GM12878 (cell line): ENCODE measurements around the gene IL17RB. TPM values are rescaled to one million over a fixed set of nuclear protein-coding genes. Genes with fewer than 3 reads are reported as not detected.

Experiments
- ATAC-seq: fragments of 200-7000 bp; cut with Tn5 transposase; 3 replicates; pipeline ENCODE4 v1.9.1; 2020; ENCODE audit warnings: mild to moderate bottlenecking, moderate library complexity
- BruUV-seq: library from RNA; stranded (reverse); fragments of 400-500 nt; replicated peaks from 2 replicates; lab custom pipeline; 2021; lab: Mats Ljungman, UMichigan
- CTCF ChIA-PET: fragments of 300-600 bp; sonication (Branson Sonifier 250); formaldehyde crosslinking; extraction: SDS; loops from one replicate; lab custom pipeline; 2021; ENCODE audit warnings: inconsistent platforms; lab: Yijun Ruan, JAX
- POLR2A ChIA-PET: fragments of 350-600 bp; formaldehyde crosslinking; extraction: SDS; loops from one replicate; lab custom pipeline; 2021; ENCODE audit warnings: inconsistent platforms; lab: Charles Lee
- RAD21 ChIA-PET: fragments of 300-600 bp; sonication (Branson Sonifier 250); formaldehyde crosslinking; loops from one replicate; lab custom pipeline; 2023; ENCODE audit warnings: antibody characterized with exemption; ENCODE audit not compliant: unreplicated experiment; lab: Charles Lee
- SMC1A ChIA-PET: fragments of 300-600 bp; sonication (Branson Sonifier 250); formaldehyde crosslinking; loops from one replicate; lab custom pipeline; 2023; ENCODE audit not compliant: unreplicated experiment, uncharacterized antibody; lab: Charles Lee
- DNase-seq: peaks from one replicate; pipeline ENCODE4 v3.0.0-alpha.2; 2011; ENCODE audit warnings: low read depth, low spot score
- FAIRE-seq: peaks from 3 replicates; lab custom pipeline; 2011; peaks lifted over from hg19 to GRCh38; lab: Jason Lieb, UNC
- H2AFZ ChIP-seq: 2 replicates; pipeline ENCODE4 v1.6.0; 2011; ENCODE audit warnings: low read depth, low read length, control low read depth; ENCODE audit not compliant: control insufficient read depth
- H3K27ac ChIP-seq: 2 replicates; pipeline ENCODE4 v1.5.1; 2011; ENCODE audit warnings: control low read depth; ENCODE audit not compliant: control insufficient read depth, insufficient read depth
- H3K27me3 ChIP-seq, 2 experiments: replicated peaks in 1 of 2; 2 replicates each; pipeline versions ENCODE4 v1.6.0 to v1.6.1; 2011; ENCODE audit warnings: low read length in 1 of 2; ENCODE audit not compliant: control insufficient read depth in 2 of 2, insufficient read depth in 2 of 2
- H3K36me3 ChIP-seq, 2 experiments: 2 replicates each; pipeline ENCODE4 v1.5.1; 2011; ENCODE audit warnings: low read length in 1 of 2; ENCODE audit not compliant: control insufficient read depth in 2 of 2, insufficient read depth in 2 of 2
- H3K4me1 ChIP-seq: 2 replicates; pipeline ENCODE4 v1.6.1; 2011; ENCODE audit warnings: mild to moderate bottlenecking, low read length, moderate library complexity, mixed read lengths; ENCODE audit not compliant: control insufficient read depth, insufficient read depth
- H3K4me2 ChIP-seq: 2 replicates; pipeline ENCODE4 v1.6.0; 2011; ENCODE audit warnings: control low read depth; ENCODE audit not compliant: control insufficient read depth, insufficient read depth
- H3K4me3 ChIP-seq: fragments of 200-600 bp; sonication (generic); 2 replicates; pipeline ENCODE4 v1.5.1; 2016
- H3K79me2 ChIP-seq: 2 replicates; pipeline ENCODE4 v1.6.0; 2011; ENCODE audit warnings: low read length; ENCODE audit not compliant: control insufficient read depth, insufficient read depth
- H3K9ac ChIP-seq: 2 replicates; pipeline ENCODE4 v1.8.0; 2011; ENCODE audit warnings: low read length, control low read depth, mixed read lengths; ENCODE audit not compliant: control insufficient read depth, insufficient read depth
- H3K9me3 ChIP-seq: replicated peaks from 3 replicates; pipeline ENCODE4 v1.5.1; 2011; ENCODE audit warnings: mild to moderate bottlenecking, low read length; ENCODE audit not compliant: control insufficient read depth, insufficient read depth
- H4K20me1 ChIP-seq: 2 replicates; pipeline ENCODE4 v1.6.0; 2011; ENCODE audit not compliant: control insufficient read depth, insufficient read depth
- CBX5 ChIP-seq: sonication (generic); IDR thresholded peaks from 2 replicates; pipeline ENCODE4 v1.6.1; 2016; ENCODE audit warnings: low read depth, moderate library complexity, mild to moderate bottlenecking, inconsistent platforms
- CHD4 ChIP-seq: fragments of 200-600 bp; sonication (generic); IDR thresholded peaks from 2 replicates; pipeline ENCODE4 v1.6.1; 2016; ENCODE audit warnings: mild to moderate bottlenecking
- EGR1 ChIP-seq, 2 experiments: IDR thresholded peaks; 1 replicate in 1 of 2; 2 replicates in 1 of 2; pipeline ENCODE4 v1.6.1; 2011 to 2012; ENCODE audit warnings: low read depth in 2 of 2, low read length in 2 of 2, borderline replicate concordance in 1 of 2, mild to moderate bottlenecking in 1 of 2, moderate library complexity in 1 of 2
- KDM1A ChIP-seq: fragments of 200-600 bp; sonication (generic); IDR thresholded peaks from 2 replicates; pipeline ENCODE4 v1.6.1; 2016; ENCODE audit warnings: borderline replicate concordance
- MEF2A ChIP-seq: IDR thresholded peaks from 2 replicates; pipeline ENCODE4 v1.6.1; 2011; ENCODE audit warnings: low read depth, mild to moderate bottlenecking, low read length, moderate library complexity; ENCODE audit not compliant: insufficient read depth
- POLR2A ChIP-seq: IDR thresholded peaks from 2 replicates; pipeline ENCODE4 v1.6.1; 2011; ENCODE audit warnings: low read depth, mild to moderate bottlenecking, low read length
- RCOR1 ChIP-seq: conservative IDR thresholded peaks from 2 replicates; pipeline ENCODE4 v1.6.1; 2012; ENCODE audit warnings: low read depth, low read length, improper control_type of control experiment
- RFX5 ChIP-seq: IDR thresholded peaks from 2 replicates; pipeline ENCODE4 v1.6.1; 2011; ENCODE audit warnings: low read depth, low read length, improper control_type of control experiment
- RUNX3 ChIP-seq: IDR thresholded peaks from 2 replicates; pipeline ENCODE4 v1.6.1; 2012; ENCODE audit warnings: low read length, inconsistent platforms
- SPI1 ChIP-seq: IDR thresholded peaks from 2 replicates; pipeline ENCODE4 v1.6.1; 2011; ENCODE audit warnings: low read depth, mild to moderate bottlenecking, low read length, moderate library complexity, borderline replicate concordance; ENCODE audit not compliant: insufficient read depth
- USF1 ChIP-seq: IDR thresholded peaks from 2 replicates; pipeline ENCODE4 v1.6.1; 2011; ENCODE audit warnings: borderline replicate concordance, low read depth, mild to moderate bottlenecking, moderate library complexity, mixed read lengths, low read length; ENCODE audit not compliant: insufficient read depth; ENCODE audit errors: extremely low read length
- YBX1 ChIP-seq: fragments of 450-650 bp; IDR thresholded peaks from 2 replicates; pipeline ENCODE4 v1.6.1; 2016; ENCODE audit warnings: antibody characterized with exemption
- ZBED1 ChIP-seq: IDR thresholded peaks from 2 replicates; pipeline ENCODE4 v1.6.1; 2016; ENCODE audit warnings: borderline replicate concordance
- WGBS: methylation state at CpG from one replicate; pipeline ENCODE4 v1.1.6; 2016; ENCODE audit warnings: low lambda C conversion rate; ENCODE audit not compliant: insufficient replicate concordance, insufficient coverage; ENCODE audit errors: missing lambda C conversion rate; 5-methylcytosine and 5-hydroxymethylcytosine counted together
- in situ Hi-C: fragments of 300-500 bp; cut with MboI; formaldehyde crosslinking; loops from 9 replicates; pipeline ENCODE4 v1.14.3; 2018; ENCODE audit warnings: mixed read lengths
- intact Hi-C: fragments of 100-400 bp; cut with micrococcal nuclease; formaldehyde crosslinking; loops from one replicate; pipeline ENCODE4 v1.14.2; 2022; ENCODE audit not compliant: unreplicated experiment
- polyA plus RNA-seq, 11 experiments: library from polyadenylated mRNA; depleted of rRNA in 4 of 11; unstranded in 6 of 11; stranded (reverse) in 5 of 11; fragments of >200 nt; fragmentation: Nextera tagmentation in 4 of 11; fragmentation: Illumina TruSeq in 1 of 11; extraction: Ambion mirVana in 4 of 11; extraction: Trizol in 1 of 11; gene quantifications; 1 replicate in 1 of 11; 2 replicates in 10 of 11; pipeline versions ENCODE4 v1.2.1 to v1.2.3, GENCODE V29; 2011 to 2016; ENCODE audit warnings: inconsistent platforms in 2 of 11, missing spikeins in 2 of 11, low read depth in 1 of 11
- total RNA-seq, 4 experiments: library from RNA; depleted of rRNA in 3 of 4; stranded (reverse); fragments of >200 nt in 3 of 4; fragmentation: Illumina TruSeq in 1 of 4; extraction: Trizol in 1 of 4; gene quantifications; 2 replicates each; pipeline versions ENCODE4 v1.2.1 to v1.2.3, GENCODE V29; 2013 to 2021

IL17RB gene
- total and polyA plus RNA-seq, 10 of the 15 experiments (the other 5 are each of a cell fraction or from before 2014, with no cell fraction given): 1.9 to 17.2 (median 2.9) TPM

DNA sequence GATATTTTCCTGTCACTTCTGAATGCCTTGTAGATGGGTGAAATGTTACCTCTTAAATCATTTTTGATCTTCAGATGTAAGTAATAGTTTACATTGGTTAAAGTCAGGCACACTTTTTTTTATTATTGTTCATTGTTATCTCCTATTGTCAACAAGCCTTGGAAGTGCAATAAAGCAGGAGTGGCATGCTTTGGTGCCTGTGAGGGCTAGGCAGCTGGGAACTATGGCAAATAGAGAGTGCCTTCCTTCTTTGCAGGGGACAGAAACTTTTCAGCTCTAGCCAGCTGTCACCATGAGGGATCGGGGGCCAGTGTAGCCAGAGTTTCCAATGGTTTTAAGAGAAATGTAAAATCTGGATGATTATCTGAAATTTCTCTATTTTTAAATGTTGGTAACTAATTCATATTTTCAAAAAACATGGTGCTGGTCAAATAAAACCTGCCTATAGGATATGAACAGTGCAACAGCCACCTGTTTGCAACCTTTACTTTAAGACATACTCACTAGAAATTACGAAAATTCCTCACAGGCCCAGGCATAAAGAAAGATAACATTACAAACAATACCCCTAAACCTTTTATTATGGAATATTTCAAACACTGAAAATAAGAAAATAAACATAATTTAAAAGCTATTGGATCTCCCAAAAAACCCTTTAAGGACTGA, 54.4 kb downstream of the IL17RB start:
- CTCF ChIA-PET: interaction anchor here (1.0 kb wide), 1 partner anchor 9 kb away, joined by 3 read pairs; the partner anchor contains the start of gene SELENOK
- Histone ChIP-seq H3K4me3 (no peak overlapping the region), H3K27ac (no peak overlapping the region), H3K4me1 (no peaks in the 10 kb centered on the region), H3K9me3 (no peaks in the 10 kb centered on the region), H2AFZ (no peak overlapping the region), H3K4me2 (no peak overlapping the region), H4K20me1 (no peaks in the 10 kb centered on the region), H3K36me3 (no peaks in the 10 kb centered on the region), H3K9ac (no peak overlapping the region), H3K79me2 (no peaks in the 10 kb centered on the region), H3K27me3 (no peaks in the 10 kb centered on the region)
- ATAC-seq (no peak), DNase-seq (no peak), FAIRE-seq (no peak)
- WGBS: 46% methylated on average over 2 of the region's 2 CpGs
- POLR2A ChIA-PET: interaction anchor here (1.2 kb wide), 1 partner anchor 14 kb away, joined by 3 read pairs; no protein-coding TSS in a partner anchor
- in situ Hi-C loops (no loop called here), intact Hi-C loops (no loop called here)
- RAD21 ChIA-PET: interaction anchor here (0.9 kb wide), 1 partner anchor 21 kb away, joined by 3 read pairs; no protein-coding TSS in a partner anchor
- TF ChIP-seq MEF2A (no peak), SPI1 (no peak), RCOR1 (no peak), RUNX3 (no peak), USF1 (no peak), KDM1A (no peak), YBX1 (no peak), POLR2A (no peak), EGR1 (IDR thresholded peaks at IDR 0.05; ENCODE audit: borderline replicate concordance in 1 of 2, low read depth in 2 of 2, low read length in 2 of 2) (no peak), RFX5 (no peak), ZBED1 (no peak), CBX5 (no peak), CHD4 (no peak)
- SMC1A ChIA-PET: interaction anchor here (1.0 to 1.9 kb wide), 3 partner anchors 9 to 47 kb away, joined by 3 to 5 read pairs (median 4); no protein-coding TSS in a partner anchor
- no TSS peak for BruUV-seq
